H1 (cell line): ENCODE data around the gene PLCZ1. TPM values are rescaled to one million over a fixed set of nuclear protein-coding genes. Genes with fewer than 3 reads are reported as not detected.
A peak's percentile ranks its signal among the peaks of the same experiment; 100 is the strongest.

Source experiments
- CTCF ChIA-PET: fragments of 300-600 bp; sonication (Branson Sonifier 250); formaldehyde crosslinking; loops from one replicate; lab custom pipeline; 2021; ENCODE audit not compliant: partially characterized antibody; lab: Charles Lee
- POLR2A ChIA-PET: fragments of 300-600 bp; sonication (Branson Sonifier 250); formaldehyde crosslinking; loops from one replicate; lab custom pipeline; 2021; ENCODE audit warnings: inconsistent platforms; ENCODE audit not compliant: partially characterized antibody; lab: Charles Lee
- DNase-seq, 2 experiments: peaks; one replicate each; pipeline versions ENCODE4 v3.0.0 to v3.0.0-alpha.2; 2010 to 2022; ENCODE audit warnings: low spot score in 2 of 2, low read depth in 1 of 2, mixed read lengths in 1 of 2
- FAIRE-seq: peaks from 2 replicates; lab custom pipeline; 2011; peaks lifted over from hg19 to GRCh38; lab: Jason Lieb, UNC
- H2AFZ ChIP-seq: 2 replicates; pipeline ENCODE4 v1.8.1; 2012; ENCODE audit warnings: low read length, inconsistent platforms
- H2AK5ac ChIP-seq: 2 replicates; pipeline ENCODE4 v1.6.1; 2013; ENCODE audit warnings: low read depth, low read length
- H2BK120ac ChIP-seq: replicated peaks from 2 replicates; pipeline ENCODE3; 2013; ENCODE audit warnings: low read depth, low read length, inconsistent platforms
- H2BK12ac ChIP-seq: 2 replicates; pipeline ENCODE4 v1.6.1; 2013; ENCODE audit warnings: low read depth, low read length
- H2BK15ac ChIP-seq: 2 replicates; pipeline ENCODE4 v1.6.1; 2013; ENCODE audit warnings: low read length
- H2BK20ac ChIP-seq: 2 replicates; pipeline ENCODE4 v1.6.1; 2013; ENCODE audit warnings: low read length
- H2BK5ac ChIP-seq: 2 replicates; pipeline ENCODE4 v1.6.1; 2013; ENCODE audit warnings: low read depth, low read length
- H3K14ac ChIP-seq: 2 replicates; pipeline ENCODE4 v1.6.1; 2013; ENCODE audit warnings: inconsistent platforms; ENCODE audit not compliant: insufficient read length
- H3K18ac ChIP-seq: 2 replicates; pipeline ENCODE4 v1.6.1; 2013; ENCODE audit warnings: low read length; ENCODE audit errors: extremely low read depth
- H3K23ac ChIP-seq: 2 replicates; pipeline ENCODE4 v1.6.1; 2013; ENCODE audit warnings: inconsistent platforms; ENCODE audit not compliant: insufficient read length
- H3K23me2 ChIP-seq: 2 replicates; pipeline ENCODE4 v1.6.1; 2013; ENCODE audit warnings: low read depth, low read length
- H3K27ac ChIP-seq: 2 replicates; pipeline ENCODE4 v1.6.1; 2011; ENCODE audit warnings: low read depth, low read length, inconsistent platforms
- H3K27me3 ChIP-seq, 4 experiments: replicated peaks in 1 of 4; 1 replicate in 1 of 4; 2 replicates in 3 of 4; pipeline versions ENCODE4 v1.6.1 to v1.8.1; 2011 to 2013; ENCODE audit warnings: low read length in 3 of 4, mild to moderate bottlenecking in 3 of 4, inconsistent platforms in 2 of 4, mixed read lengths in 2 of 4, moderate library complexity in 1 of 4; ENCODE audit not compliant: control insufficient read depth in 3 of 4, insufficient read depth in 3 of 4; ENCODE audit errors: extremely low read depth in 1 of 4
- H3K36me3 ChIP-seq, 4 experiments: 2 replicates each; pipeline versions ENCODE4 v1.6.1 to v1.8.1; 2011 to 2013; ENCODE audit warnings: mild to moderate bottlenecking in 4 of 4, low read length in 3 of 4, moderate library complexity in 2 of 4, control low read depth in 1 of 4, inconsistent platforms in 1 of 4; ENCODE audit not compliant: insufficient read depth in 4 of 4, control insufficient read depth in 2 of 4
- H3K4ac ChIP-seq: replicated peaks from 2 replicates; pipeline ENCODE3; 2013; ENCODE audit warnings: low read length, low read depth, mixed read lengths, inconsistent platforms; ENCODE audit not compliant: insufficient read length
- H3K4me1 ChIP-seq, 4 experiments: replicated peaks in 1 of 4; 1 replicate in 1 of 4; 2 replicates in 3 of 4; pipeline versions ENCODE4 v1.6.1 to v1.8.1; 2011 to 2013; ENCODE audit warnings: low read length in 3 of 4, inconsistent platforms in 2 of 4, mixed read lengths in 1 of 4; ENCODE audit not compliant: insufficient read depth in 4 of 4, control insufficient read depth in 3 of 4
- H3K4me2 ChIP-seq, 2 experiments: 2 replicates each; pipeline versions ENCODE4 v1.6.1 to v1.8.1; 2011 to 2013; ENCODE audit warnings: low read depth in 2 of 2, low read length in 2 of 2, control low read depth in 1 of 2, inconsistent platforms in 1 of 2, mild to moderate bottlenecking in 1 of 2; ENCODE audit not compliant: insufficient read depth in 1 of 2
- H3K4me3 ChIP-seq, 4 experiments: fragments of 200-600, 300-600 bp in 1 of 4; sonication (generic), shearing (Covaris generic), sonication (Bioruptor Twin) in 1 of 4; 2 replicates each; pipeline versions ENCODE4 v1.5.1 to v1.8.1; 2011 to 2016; ENCODE audit warnings: low read length in 4 of 4, low read depth in 3 of 4, control low read depth in 2 of 4, inconsistent platforms in 2 of 4, mild to moderate bottlenecking in 2 of 4, mixed read lengths in 1 of 4, moderate library complexity in 1 of 4; ENCODE audit not compliant: insufficient read depth in 2 of 4; ENCODE audit errors: extremely low read depth in 1 of 4
- H3K56ac ChIP-seq: replicated peaks from 2 replicates; pipeline ENCODE3; 2013; ENCODE audit warnings: low read depth, mild to moderate bottlenecking, mixed read lengths, low read length, inconsistent platforms; ENCODE audit not compliant: insufficient read length
- H3K79me1 ChIP-seq: 2 replicates; pipeline ENCODE4 v1.6.1; 2013; ENCODE audit warnings: low read depth, low read length, control low read depth
- H3K79me2 ChIP-seq, 2 experiments: 2 replicates each; pipeline versions ENCODE4 v1.6.1 to v1.8.1; 2012 to 2013; ENCODE audit warnings: low read length in 2 of 2, mild to moderate bottlenecking in 2 of 2, inconsistent platforms in 1 of 2; ENCODE audit not compliant: insufficient read depth in 2 of 2, control insufficient read depth in 1 of 2
- H3K9ac ChIP-seq, 4 experiments: replicated peaks in 1 of 4; 1 replicate in 1 of 4; 2 replicates in 3 of 4; pipeline versions ENCODE4 v1.6.1 to v1.8.1; 2011 to 2013; ENCODE audit warnings: low read depth in 3 of 4, low read length in 3 of 4, control low read depth in 2 of 4, mild to moderate bottlenecking in 2 of 4, moderate library complexity in 2 of 4, inconsistent platforms in 1 of 4; ENCODE audit errors: extremely low read depth in 1 of 4
- H3K9me3 ChIP-seq, 2 experiments: 2 replicates each; pipeline versions ENCODE4 v1.6.1 to v1.8.1; 2012 to 2013; ENCODE audit warnings: mild to moderate bottlenecking in 2 of 2, moderate library complexity in 2 of 2, control low read depth in 1 of 2, inconsistent platforms in 1 of 2, low read depth in 1 of 2, low read length in 1 of 2, mixed read lengths in 1 of 2; ENCODE audit not compliant: insufficient read depth in 2 of 2
- H4K20me1 ChIP-seq, 2 experiments: replicated peaks in 1 of 2; 2 replicates each; pipeline versions ENCODE3 to v1.8.1; 2011 to 2013; ENCODE audit warnings: inconsistent platforms in 2 of 2, low read length in 2 of 2, mild to moderate bottlenecking in 1 of 2; ENCODE audit not compliant: insufficient read depth in 2 of 2, control insufficient read depth in 1 of 2
- H4K5ac ChIP-seq: 2 replicates; pipeline ENCODE4 v1.6.1; 2013; ENCODE audit warnings: low read length, low read depth, mixed read lengths, inconsistent platforms; ENCODE audit not compliant: insufficient read length
- H4K8ac ChIP-seq: 2 replicates; pipeline ENCODE4 v1.8.0; 2013; ENCODE audit warnings: mild to moderate bottlenecking, moderate library complexity, low read length, inconsistent platforms; ENCODE audit not compliant: insufficient read depth; ENCODE audit errors: extremely low read depth
- H4K91ac ChIP-seq: replicated peaks from 2 replicates; pipeline ENCODE3; 2013; ENCODE audit warnings: low read length, mixed read lengths, inconsistent platforms; ENCODE audit not compliant: insufficient read length
- CTBP2 ChIP-seq: IDR thresholded peaks from 2 replicates; pipeline ENCODE4 v1.7.0; 2011; ENCODE audit warnings: borderline replicate concordance, mild to moderate bottlenecking, moderate library complexity, mixed read lengths, low read length; ENCODE audit not compliant: insufficient read depth, insufficient read length
- GTF2F1 ChIP-seq: IDR thresholded peaks from 2 replicates; pipeline ENCODE4 v1.6.1; 2012; ENCODE audit warnings: low read depth, low read length, improper control_type of control experiment, borderline replicate concordance
- HDAC6 ChIP-seq: IDR thresholded peaks from one replicate; pipeline ENCODE4 v1.7.1; 2012; ENCODE audit warnings: low read depth, mild to moderate bottlenecking, inconsistent platforms, low read length, moderate library complexity
- MAFK ChIP-seq: IDR thresholded peaks from 2 replicates; pipeline ENCODE4 v1.6.1; 2012; ENCODE audit warnings: low read depth, mild to moderate bottlenecking, improper control_type of control experiment, low read length
- POLR2AphosphoS5 ChIP-seq: IDR thresholded peaks from 2 replicates; pipeline ENCODE4 v1.6.1; 2011; ENCODE audit warnings: low read depth, low read length
- POU5F1 ChIP-seq: IDR thresholded peaks from 2 replicates; pipeline ENCODE4 v1.6.1; 2011; ENCODE audit warnings: low read depth, mild to moderate bottlenecking, low read length, moderate library complexity
- SAP30 ChIP-seq: fragments of 300-600 bp; sonication (generic); IDR thresholded peaks from 2 replicates; pipeline ENCODE4 v1.7.1; 2012; ENCODE audit warnings: low read length, moderate library complexity, mild to moderate bottlenecking, inconsistent platforms; ENCODE audit not compliant: insufficient read depth, insufficient replicate concordance
- SRF ChIP-seq: IDR thresholded peaks from 2 replicates; pipeline ENCODE4 v1.6.1; 2011; ENCODE audit warnings: mild to moderate bottlenecking, low read depth, low read length, moderate library complexity
- WGBS, 2 experiments: shearing (Covaris generic) in 1 of 2; methylation state at CpG; one replicate each; pipeline versions ENCODE4 v1.1.6 to v1.1.7; 2013 to 2015; ENCODE audit warnings: low lambda C conversion rate in 2 of 2, mixed read lengths in 2 of 2, inconsistent platforms in 1 of 2, low coverage in 1 of 2, missing lambda C conversion rate in 1 of 2; ENCODE audit not compliant: insufficient replicate concordance in 2 of 2, insufficient coverage in 1 of 2, insufficient read length in 1 of 2; ENCODE audit errors: extremely low coverage in 1 of 2, missing lambda C conversion rate in 1 of 2; 5-methylcytosine and 5-hydroxymethylcytosine counted together
- polyA plus RNA-seq, 7 experiments: library from polyadenylated mRNA; depleted of rRNA in 3 of 7; stranded (reverse) in 5 of 7; unstranded in 2 of 7; fragments of >200 nt in 5 of 7; fragments of 200-250 nt in 2 of 7; gene quantifications; 1 replicate in 5 of 7; 2 replicates in 1 of 7; 4 replicates in 1 of 7; pipeline versions ENCODE4 v1.2.1 to v1.2.3, GENCODE V29; 2011 to 2013; ENCODE audit warnings: missing spikeins in 2 of 7, mixed read lengths in 2 of 7
- total RNA-seq: library from RNA; stranded (reverse); fragmentation: NEBNext Ultra II Directional; extraction: Animal tissue kit (Norgen Biotek cat#: 25700); gene quantifications from 2 replicates; pipeline ENCODE4 v1.2.1, GENCODE V29; 2021
- TF ChIP-seq, protein P1 (sequence below): IDR thresholded peaks from 2 replicates; pipeline ENCODE4 v1.6.1; 2012; ENCODE audit warnings: low read length, inconsistent platforms
- TF ChIP-seq, protein P2 (sequence below): IDR thresholded peaks from 2 replicates; pipeline ENCODE4 v1.6.1; 2011; ENCODE audit warnings: low read length, improper control_type of control experiment

PLCZ1 gene
- total and polyA plus RNA-seq, 2 of the 8 experiments (the other 6 are each of a cell fraction or from before 2014, with no cell fraction given) = not detected

DNA sequence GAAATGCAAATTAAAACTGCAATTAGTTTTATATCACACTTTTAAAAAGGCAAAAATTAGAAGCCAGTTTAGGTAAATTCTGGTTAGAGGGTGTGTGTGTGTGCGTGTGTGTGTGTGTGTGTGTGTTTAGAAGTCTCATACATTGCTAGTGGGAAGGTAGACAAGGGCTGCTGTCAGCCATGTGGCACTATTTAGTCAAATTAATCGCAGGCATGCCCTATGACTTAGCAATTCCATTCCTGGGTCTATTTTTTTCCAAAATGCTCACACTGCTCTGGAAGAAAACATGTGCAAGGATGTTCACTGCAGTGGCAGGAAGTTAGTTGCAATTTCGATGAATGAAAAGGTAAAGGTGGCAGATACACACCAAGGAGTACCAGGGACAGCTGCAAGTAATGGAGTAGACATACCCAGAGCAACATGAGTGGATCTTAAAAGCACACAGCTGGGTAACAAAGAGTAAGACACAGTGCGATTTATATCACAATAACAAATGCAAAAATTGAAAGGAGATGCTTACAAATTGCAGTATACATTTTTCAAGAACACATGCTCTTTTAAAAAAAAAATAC is 11.7 kb upstream of the PLCZ1 start:
- Histone ChIP-seq H3K27ac (no peak overlapping the region), H3K23ac (no peak overlapping the region), H3K79me1 (no peaks in the 10 kb centered on the region), H3K9ac (no peak overlapping the region), H3K18ac (no peak overlapping the region), H3K9me3 (no peaks in the 10 kb centered on the region), H3K79me2 (no peaks in the 10 kb centered on the region), H3K14ac (no peak overlapping the region), H3K23me2 (no peaks in the 10 kb centered on the region), H2BK120ac (no peak overlapping the region), H4K91ac (peak overlapping the region; percentile 15), H3K4me3 (no peak overlapping the region), H2BK12ac (no peak overlapping the region), H2BK20ac (0 out of 2 replicates have a peak overlapping the region, but pooled peaks have one; percentile 49), H3K36me3 (no peaks in the 10 kb centered on the region), H2BK15ac (no peak overlapping the region), H2BK5ac (no peak overlapping the region), H3K4ac (no peak overlapping the region), H3K56ac (no peak overlapping the region), H3K4me1 (peaks cover 8 to 22% (median 12%) of the 10 kb centered on the region in 4 experiments), H2AFZ (no peak overlapping the region), H3K4me2 (no peak overlapping the region), H4K8ac (no peak overlapping the region), H3K27me3 (no peaks in the 10 kb centered on the region), H4K5ac (no peak overlapping the region), H4K20me1 (no peaks in the 10 kb centered on the region), H2AK5ac (no peak overlapping the region)
- ChIA-PET CTCF (interaction anchor here (0.7 kb wide), 1 partner anchor 895 kb away, joined by 3 read pairs; no protein-coding TSS in a partner anchor), POLR2A (no interaction called here)
- WGBS, 2 experiments = 83% methylated on average over 4 of the region's 4 CpGs; no CpG with 5 or more reads in 1 of the 2 experiments
- FAIRE-seq (no peak), DNase-seq (no peak)
- TF ChIP-seq HDAC6 (no peak), POLR2AphosphoS5 (no peak), SAP30 (no peak), CTBP2 (no peak), MAFK (no peak), GTF2F1 (no peak), SRF (no peak), POU5F1 (no peak)
- TF ChIP-seq, protein P1, sequence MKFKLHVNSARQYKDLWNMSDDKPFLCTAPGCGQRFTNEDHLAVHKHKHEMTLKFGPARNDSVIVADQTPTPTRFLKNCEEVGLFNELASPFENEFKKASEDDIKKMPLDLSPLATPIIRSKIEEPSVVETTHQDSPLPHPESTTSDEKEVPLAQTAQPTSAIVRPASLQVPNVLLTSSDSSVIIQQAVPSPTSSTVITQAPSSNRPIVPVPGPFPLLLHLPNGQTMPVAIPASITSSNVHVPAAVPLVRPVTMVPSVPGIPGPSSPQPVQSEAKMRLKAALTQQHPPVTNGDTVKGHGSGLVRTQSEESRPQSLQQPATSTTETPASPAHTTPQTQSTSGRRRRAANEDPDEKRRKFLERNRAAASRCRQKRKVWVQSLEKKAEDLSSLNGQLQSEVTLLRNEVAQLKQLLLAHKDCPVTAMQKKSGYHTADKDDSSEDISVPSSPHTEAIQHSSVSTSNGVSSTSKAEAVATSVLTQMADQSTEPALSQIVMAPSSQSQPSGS = no peak
- TF ChIP-seq, protein P2, sequence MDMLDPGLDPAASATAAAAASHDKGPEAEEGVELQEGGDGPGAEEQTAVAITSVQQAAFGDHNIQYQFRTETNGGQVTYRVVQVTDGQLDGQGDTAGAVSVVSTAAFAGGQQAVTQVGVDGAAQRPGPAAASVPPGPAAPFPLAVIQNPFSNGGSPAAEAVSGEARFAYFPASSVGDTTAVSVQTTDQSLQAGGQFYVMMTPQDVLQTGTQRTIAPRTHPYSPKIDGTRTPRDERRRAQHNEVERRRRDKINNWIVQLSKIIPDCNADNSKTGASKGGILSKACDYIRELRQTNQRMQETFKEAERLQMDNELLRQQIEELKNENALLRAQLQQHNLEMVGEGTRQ = no peak
